GM21737 (cell line): ENCODE data around the gene STOML3.

Experiments
- ATAC-seq: cut with Tn5 transposase; IDR thresholded peaks from one replicate; pipeline ENCODE4 v1.9.1; 2021; ENCODE audit warnings: mild to moderate bottlenecking, moderate library complexity; ENCODE audit not compliant: unreplicated experiment

STOML3 gene

DNA sequence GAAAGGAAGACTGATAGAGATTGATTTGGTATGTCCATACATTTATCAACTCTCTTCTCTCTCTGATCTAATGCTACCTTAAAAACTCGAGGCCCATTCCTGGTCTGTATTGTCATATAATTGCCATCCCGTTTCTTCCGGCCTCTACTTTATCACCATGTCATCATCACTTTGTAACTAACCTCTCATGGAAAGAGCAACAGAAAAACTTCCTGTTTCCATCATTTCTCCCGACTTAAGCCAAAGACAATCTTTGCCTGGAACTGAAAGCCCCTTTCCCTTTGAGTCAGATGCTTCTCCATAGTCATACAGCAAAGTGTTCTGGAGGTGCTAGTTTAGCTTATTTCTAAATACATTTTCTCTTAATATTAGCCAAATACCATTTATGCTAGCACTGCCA, 2.8 kb upstream of the STOML3 start:
- no peak for ATAC-seq

DNA sequence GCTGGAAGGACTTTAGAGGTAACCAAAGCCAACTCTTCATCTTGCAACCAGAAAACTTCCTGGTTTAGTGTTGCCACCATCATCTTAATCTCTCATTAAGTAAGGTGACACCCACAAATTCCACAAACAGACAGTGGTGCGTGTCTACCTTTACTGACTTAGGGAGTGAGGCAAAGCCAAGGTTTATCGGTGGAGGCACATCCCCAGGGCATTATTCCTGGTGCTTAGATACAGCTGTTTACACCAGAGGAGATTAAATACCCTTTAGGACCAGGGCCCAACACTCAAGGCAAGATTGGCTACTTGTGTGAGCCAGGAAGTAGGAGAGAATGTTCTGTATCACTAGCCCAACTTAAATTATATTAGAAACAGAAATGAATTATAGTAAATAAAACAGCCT, 9.5 kb downstream of the STOML3 start:
- ATAC-seq, result no peak

DNA sequence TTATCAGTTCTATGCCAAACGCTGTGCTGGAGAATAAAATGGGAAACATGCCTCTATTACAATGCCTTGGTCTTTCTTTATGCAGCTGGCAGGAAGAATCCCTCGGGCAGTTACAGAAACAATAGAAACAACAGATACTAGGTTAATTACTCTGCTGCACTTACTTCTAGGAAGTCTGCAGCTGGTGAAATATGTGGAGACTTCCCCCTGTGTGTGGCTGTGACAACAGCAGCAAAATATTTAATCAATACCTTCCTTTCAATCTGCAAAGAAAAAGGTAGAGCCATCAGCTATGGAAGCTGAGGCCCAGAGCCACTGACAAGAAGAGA, 9.9 kb downstream of the STOML3 start:
- no peak for ATAC-seq

DNA sequence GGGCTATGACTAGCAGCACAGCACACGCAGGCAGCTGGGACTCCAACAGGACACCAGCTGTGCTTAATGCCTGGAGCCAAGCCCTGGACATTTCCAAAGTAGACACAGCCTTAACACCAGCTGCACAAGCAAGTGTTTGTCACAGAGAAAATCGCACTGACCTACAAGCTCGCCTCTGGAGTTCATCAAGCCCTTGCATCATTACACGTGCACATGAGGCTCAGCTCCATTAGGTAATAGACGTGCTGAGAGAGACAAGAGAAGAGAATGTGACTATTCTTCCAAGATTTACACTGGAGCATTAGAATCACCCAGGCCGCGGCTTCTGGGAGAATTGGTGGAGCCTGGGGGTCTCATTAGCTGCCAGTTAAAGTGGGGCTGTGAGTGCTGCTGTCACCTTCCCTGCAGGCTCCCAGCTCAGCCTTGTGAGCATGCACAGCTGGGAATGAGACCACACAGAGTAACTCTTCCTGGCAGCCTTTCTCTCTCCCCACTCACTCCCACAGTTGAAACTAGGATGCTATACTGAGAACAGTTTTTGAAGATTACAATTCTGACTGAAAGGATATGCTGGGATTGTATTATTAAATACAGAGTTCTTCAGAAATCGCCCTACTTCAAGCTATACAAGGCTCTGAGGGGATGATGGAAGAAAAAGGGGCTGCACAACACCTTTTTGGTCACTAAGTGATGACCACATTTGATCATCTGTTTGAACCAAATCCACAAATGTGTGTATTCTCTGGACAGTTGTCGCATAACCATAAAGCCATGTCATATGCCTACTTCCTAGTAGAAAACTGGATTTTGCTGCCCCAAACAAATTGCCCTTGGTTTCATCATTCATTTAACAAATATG, 10.5 kb downstream of the STOML3 start:
- no peak for ATAC-seq

DNA sequence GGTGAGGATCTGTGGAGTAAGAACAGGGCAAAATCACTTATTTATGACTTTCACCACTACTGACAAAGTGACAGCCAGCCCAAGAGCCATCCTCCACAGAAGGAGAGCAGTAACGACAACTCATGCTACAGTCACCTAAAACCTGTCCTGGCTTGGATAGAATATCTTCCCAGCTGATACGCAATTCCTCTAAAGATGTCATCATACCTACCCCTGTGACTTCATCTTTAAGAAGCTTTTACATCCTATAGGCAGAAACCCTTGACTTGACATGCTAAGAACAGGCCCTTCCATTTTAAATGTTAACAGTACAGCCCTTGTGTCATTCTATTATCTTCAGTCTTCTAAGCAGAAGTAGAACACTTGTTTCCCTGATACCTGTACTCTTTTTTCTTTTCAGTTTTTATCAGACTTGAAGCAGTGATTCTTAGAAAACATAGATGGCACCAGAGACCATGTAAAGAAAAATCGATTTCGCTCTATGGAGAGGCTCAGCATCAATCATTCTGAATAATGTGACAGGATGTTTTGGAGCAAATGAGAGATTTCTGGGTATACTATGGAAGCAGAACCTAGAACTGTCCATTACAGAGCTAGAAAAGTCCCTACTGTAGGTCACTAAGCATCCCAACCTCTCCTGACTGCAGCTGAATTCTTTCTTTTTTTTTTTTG, 20.1 kb downstream of the STOML3 start:
- ATAC-seq, result no peak

DNA sequence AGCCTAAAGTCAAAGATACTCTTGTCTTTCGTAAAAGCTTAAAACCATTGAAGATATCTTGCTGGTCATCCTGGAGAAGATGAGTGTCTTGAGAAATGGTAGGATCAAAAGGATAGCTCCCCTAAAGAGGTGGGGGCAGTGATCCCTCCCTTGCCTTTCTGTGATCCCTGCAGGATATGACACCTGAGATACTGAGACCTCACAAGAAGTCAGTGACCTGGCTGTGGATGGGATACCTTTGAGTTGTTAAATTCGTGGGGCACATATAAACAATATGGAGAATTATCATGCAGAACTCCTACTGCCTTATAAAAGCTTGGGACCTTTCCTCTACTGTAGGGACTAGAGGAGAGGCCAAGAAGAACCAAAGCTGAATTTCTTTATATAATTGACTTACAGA, 21.4 kb downstream of the STOML3 start:
- no peak for ATAC-seq

DNA sequence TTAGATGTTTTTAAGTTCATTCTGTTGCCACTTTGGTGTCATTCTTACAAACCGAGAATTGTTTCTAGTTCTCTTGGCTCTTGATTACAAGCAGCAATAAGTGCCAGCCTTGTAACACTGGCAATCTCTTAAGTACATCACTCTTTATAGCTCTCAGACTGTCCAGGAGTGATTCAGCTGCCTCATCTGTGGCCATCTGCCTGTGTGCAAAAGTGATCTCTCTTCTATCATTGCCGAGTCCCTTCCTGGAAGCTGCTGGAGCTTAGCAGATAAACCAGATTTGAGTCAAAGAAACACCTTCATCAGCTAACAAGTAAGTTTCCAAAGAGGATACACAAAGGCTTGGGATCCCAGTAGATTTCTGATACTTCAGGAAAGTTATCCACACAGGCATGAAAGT, 23.2 kb downstream of the STOML3 start:
- ATAC-seq, result no peak

DNA sequence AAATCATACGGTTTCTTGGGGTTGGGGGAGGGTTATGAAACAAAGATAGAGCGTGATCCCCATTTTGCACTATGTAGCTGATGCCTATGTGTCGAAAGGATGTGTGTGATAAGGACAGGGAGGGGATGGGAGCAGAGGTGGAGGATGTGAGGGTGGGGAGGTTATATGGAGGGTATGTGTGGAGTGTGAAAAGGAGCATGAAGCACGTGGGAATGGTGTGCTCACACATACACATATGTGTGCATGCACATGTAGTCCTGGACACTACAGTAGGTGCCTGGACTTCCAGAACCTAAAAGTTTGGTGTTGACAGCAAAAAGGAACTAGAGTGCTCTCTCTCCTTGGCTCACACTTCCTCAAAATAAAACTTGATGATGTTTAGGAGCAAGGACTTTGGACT, 25.4 kb downstream of the STOML3 start:
- no peak for ATAC-seq

DNA sequence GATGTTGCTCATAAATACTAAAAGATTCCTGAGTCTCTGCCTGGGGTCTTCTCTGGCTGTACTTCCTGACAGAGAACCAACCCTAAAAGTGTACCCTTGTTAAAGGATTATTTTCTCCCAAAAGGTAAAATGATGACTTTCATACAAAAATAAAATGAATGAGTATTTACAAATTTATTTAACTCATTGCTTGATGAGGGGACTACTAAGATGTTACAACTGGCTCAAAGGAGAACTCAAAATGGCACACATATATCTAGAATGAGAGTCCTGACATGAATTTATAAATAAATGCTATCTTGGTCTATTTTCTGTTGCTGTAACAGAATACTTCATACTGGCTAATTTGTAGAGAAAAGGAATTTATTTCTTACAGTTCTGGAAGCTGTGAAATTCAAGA, 30.5 kb downstream of the STOML3 start:
- ATAC-seq, result no peak

DNA sequence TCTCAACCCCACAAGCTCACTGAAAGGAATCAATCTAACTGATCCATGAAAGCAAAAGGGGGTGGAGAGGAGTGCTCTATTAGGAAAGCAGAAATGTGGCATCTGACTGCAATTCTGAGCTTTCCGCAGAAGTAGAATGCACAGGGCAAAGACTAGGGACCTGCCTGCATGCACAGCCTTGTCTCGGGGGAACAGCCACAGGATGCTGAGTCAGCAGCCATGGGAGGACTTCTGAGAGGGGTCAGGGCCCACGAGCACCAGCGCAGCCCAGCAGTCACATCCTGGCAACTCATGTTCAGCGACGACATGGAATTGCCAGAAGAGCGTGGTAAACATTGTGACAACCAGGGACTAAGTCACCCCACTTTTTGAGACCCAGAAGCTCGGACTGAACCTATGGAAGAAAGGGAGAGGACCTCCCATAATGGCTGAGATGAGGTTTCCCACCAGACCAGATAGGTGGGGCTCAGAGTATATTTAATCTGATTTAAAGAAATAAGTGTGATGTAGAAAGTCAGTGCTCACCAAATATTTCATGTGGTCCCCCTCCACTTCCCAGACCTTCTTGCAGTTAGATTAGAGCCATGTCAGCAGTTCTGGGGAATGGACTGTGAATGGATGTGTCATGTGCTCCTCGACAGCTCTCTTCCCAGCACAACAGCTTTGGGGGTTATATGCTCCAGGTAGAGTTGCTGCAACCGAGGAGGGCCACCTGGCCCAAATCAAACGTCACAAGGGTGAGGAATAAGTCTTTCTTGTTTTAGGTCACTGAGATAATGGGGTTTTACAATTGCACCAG, 32.6 kb downstream of the STOML3 start:
- ATAC-seq, result no peak

DNA sequence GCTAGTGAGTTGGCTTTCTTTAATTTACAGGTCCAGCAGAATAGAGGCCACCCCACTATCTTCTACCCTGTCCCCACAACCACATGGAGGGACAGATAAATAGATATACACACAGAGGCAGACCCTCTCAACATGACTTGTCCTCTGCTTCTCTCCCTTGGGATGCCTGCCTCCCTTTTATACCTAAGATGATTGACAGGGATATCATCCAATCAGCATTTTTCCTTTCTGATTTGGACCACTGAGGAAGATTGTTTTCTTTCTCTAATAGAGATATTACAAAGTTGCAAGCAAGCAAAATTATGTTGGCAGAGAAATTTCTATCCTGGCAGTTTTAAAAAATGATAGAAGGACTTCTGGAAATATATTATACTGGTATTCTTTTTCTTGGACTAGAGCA, 35.8 kb downstream of the STOML3 start:
- ATAC-seq, result no peak

DNA sequence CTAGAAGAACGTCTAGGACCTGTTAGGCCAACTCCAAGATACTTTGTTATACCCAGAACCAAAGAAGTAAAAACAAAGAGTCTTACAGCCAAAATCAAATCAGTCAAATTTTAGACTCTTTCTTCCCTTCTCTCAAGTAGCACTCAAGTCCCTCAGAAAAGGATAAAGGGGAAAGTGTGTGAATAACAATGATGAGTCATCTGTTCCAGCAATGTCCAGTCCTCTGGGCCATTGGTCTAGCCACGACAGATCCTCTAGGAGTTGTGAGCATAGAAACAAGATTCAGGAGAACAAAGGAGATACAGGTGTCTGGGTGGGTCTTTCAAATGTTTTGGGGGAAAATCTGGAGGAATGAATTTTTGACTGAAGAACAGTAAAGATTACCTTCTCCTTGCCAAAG, 36.3 kb downstream of the STOML3 start:
- no peak for ATAC-seq

DNA sequence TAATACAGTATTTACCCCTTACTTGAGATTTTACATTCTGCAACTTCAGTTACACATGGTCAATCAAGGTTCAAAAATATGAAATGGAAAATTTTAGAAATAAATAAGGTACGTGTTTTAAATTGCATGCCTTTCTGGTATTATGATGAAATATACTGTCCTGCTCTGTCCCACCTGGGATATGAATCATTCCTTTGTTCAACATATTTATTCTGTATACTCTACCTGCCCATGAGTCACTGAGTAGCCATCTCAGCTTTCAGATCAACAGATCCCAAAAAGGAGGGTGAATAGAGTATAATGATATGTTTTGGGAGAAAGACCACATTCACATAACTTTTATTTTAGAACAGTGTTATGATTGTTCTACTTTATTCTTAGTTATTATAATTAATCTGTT, 37.8 kb downstream of the STOML3 start:
- no peak for ATAC-seq

DNA sequence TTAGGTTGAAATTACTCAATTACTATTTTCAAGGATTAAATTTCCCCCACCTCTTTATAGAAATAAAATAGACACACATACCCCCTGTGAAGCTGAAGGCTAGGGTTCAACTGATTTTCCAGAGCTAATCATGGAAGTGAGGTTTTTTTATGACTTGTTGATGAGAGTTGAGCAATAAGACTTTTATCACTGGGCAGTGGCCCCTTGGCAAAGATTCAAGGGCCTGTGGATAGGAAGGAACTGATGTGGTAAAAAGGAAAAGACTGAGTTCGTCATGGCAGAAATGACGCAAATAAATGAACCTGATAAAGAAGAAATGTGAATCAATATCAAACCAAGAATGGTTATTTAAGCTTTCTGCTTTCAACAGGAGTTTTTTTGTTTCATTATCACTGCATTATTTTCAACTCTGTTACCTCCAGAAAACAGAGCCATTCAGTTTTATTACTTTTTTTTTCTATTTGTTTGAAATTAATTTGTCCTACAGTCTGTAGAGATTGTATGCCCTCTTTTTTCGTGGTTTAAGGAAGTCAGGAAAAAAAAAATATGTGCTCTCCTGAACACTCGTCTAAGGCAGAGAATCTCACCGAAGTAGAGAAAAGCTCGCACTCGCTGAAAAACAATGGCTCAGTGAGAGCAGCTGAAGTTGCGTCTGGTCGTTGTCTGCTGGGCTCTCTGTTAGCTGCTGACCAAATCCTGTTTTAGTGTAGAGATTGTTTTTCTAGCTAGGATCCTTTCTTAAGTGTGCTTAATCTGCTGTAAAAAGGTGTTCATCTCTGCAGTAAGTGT, 38.9 kb downstream of the STOML3 start:
- ATAC-seq, result no peak

DNA sequence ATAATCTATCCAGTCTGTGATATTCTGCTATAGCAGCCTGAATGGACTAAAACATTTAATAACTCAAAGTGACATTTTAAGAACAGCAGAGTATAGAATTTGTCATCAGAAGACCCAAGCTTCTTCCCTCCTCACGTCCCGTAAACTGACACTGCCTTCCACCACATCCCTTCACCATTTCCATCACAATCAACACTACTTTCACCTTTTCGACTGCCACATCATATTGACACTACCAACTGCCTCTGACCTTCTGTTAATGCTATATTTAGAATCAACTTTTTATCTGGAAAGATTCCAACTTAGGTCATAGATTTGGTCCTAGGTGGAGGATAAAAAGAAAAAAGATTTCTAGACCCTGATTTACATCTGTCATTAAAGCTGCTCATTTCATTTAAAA, 39.6 kb downstream of the STOML3 start:
- ATAC-seq, result no peak

DNA sequence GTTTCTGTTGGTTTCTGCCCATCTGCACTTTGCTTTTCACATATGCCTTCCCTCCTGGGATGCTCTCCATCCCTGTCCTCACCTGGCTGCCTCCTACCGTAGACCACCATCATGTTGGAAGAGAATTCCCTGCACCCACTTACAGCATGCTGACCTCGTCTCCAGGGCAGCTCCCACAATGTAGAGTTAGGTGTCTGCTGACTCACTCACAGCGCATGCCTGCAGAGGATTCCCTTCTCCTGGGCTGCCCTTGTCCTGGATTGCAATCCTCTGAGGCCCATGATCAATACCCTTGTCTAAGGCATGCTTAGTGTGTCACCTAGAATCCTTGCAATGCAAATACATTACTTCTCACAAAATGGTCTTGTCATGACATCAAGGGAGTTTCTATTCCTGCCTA, 43.6 kb downstream of the STOML3 start:
- ATAC-seq, result no peak

DNA sequence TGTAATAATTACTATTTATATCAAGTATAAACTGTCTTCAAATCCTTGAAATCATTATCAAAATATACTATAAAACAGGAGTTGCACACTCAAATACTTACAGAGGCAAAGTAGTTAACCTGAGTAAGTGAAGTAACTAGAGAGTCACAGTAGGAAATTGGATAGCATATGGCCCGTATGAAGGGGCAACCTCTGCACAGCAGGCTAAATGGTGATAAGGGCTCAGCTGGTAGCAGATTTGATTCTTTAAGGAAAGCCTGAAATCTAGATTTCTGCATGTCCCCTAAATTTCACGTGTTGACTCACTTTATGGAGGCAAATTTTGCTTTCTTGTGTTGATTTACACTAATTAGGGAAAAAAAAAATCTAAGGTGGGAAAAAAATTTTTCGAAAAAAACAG, 46.4 kb downstream of the STOML3 start:
- ATAC-seq, result no peak

DNA sequence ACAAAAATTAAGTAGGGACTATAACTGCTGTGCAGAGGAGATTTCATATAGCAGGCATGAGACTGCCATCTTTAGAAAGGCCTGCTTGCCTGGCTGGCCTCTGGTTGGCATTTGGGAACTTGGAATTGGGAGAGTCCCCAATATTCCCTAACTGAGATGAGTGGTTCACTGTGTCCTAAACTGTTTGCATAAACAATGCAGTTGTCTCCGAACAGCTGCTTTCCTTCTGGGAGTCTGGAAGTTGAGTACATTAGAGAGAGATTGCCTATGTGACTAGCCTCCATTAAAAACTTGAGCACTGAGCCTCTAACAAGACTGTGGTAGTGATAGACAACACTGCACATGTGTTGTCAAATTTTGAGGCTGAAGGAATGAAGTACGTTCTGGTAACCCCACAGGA, 47.4 kb downstream of the STOML3 start:
- no peak for ATAC-seq

DNA sequence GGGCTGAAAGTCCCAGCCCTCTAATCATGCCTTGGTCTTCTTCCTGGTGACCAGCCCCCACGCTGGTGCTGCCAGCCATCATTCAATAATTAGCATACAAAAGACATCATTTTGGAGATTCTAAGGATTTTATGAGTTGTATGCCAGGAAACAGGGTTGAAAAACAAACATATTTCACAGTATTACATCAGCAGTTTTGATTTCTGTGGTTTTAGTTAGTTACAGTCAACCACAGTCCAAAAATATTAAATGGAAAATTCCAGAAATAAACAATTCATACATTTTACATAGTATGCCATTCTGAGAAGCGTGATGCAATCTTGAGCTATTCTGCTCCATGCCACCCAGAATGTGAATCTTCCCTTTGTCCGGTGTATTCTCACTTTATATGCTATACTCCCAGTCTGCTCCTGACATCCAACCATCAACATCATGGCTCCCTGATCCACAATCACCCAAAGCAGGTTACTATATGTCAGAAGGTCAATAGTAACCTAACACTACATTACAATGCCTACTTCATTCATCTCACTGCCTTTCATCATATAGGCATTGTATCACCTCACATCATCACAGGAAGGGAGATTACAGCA, 49.2 kb downstream of the STOML3 start:
- no peak for ATAC-seq

DNA sequence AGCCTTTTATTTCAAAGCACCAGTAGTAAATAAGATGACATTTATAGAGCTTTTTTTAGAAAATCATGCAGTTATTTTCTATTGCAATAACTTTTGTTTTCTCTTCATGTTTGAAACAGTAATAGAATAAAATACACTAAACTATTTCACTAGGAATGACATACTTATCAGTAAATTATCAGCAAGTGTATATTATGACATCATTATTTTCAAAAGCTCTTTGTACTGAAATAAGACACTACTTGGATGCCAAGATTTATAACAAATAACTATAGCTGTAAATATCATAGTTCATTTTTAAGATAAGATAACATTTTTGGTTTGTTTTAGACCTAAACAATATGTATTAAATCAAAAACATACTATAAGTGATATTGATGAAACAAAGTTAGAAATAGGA, 56.8 kb downstream of the STOML3 start:
- no peak for ATAC-seq

DNA sequence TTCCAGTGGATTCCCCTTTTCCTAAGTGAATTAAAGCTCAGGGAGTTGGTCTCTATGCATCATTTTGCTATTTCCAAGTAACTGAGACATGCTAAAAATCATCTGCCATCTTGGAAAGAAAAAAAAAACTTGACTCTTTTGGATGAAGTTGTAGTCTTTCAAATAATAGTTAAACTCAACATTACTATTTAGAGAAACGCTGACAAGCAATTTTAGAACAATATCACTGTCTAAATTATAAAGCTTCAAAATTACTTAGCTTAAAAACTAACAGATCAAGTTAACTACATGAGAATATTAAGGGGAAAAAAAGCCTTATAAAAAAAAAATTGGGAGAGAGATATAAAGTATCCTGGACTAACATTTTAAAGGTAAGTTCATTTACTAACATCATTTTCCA, 68.5 kb downstream of the STOML3 start:
- ATAC-seq, result no peak
